ENCODE results near the gene ADORA1. TPM values are rescaled to one million over a fixed set of nuclear protein-coding genes. Genes with fewer than 3 reads are reported as not detected.

The ADORA1 gene
- total RNA-seq, 2 experiments from 2014 or later: not detected

DNA sequence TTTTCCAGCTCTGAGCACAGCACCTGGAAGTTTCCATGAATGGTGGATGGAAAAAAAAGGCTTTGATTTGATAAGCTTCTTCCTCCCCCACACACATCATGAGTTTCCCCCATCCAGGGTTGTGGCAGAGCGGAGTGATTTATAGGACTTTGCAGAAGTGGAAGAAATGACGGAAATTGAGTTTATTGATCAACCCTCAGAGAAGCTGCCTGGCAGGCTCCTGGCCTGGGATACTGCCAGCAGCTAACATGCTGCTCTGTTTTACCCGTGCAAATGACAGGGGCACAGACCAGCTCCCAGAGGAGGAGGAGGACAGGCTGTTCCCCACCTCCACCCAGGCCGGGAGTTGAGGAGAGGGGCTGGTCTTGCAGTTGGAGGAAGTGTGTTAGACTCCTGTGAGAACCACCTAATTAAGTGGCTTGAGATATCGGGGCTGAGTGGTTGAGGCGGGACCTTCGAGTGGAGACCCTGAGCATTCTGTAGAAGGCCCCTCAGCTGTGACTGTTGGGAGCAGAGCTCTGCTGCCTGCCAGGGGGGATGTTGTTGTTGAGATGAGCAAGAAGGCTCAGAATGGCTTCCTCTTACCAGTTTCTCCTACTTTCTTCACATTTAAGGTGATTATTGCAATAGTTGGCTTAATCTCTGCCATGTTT, 21.8 kb downstream of the ADORA1 start:
- Histone ChIP-seq H3K4me1 (ENCODE audit: insufficient read depth, low read length) (no peaks in the 10 kb centered on the region), H3K27ac (ENCODE audit: low read depth in 1 of 2, low read length in 2 of 2) (no peak overlapping the region), H3K36me3 (ENCODE audit: insufficient read depth, low read length) (no peaks in the 10 kb centered on the region), H3K4me3 (ENCODE audit: low read length) (no peak overlapping the region), H3K9me3 (ENCODE audit: control insufficient read depth in 1 of 2, insufficient read depth in 1 of 2, low read length in 2 of 2) (no peaks in the 10 kb centered on the region), H3K27me3 (ENCODE audit: control insufficient read depth in 1 of 2, insufficient read depth in 2 of 2, low read length in 2 of 2) (no peaks in the 10 kb centered on the region)
- no peaks in the 10 kb centered on the region for H3K9me3 Mint-ChIP-seq
- ATAC-seq (ENCODE audit: poor library complexity): no peak
- CTCF ChIA-PET: no interaction called here
- intact Hi-C loops (cut with DNase I, micrococcal nuclease): no loop called here
- no peak overlapping the region for H3K27ac Mint-ChIP-seq
- TF ChIP-seq, protein P1, sequence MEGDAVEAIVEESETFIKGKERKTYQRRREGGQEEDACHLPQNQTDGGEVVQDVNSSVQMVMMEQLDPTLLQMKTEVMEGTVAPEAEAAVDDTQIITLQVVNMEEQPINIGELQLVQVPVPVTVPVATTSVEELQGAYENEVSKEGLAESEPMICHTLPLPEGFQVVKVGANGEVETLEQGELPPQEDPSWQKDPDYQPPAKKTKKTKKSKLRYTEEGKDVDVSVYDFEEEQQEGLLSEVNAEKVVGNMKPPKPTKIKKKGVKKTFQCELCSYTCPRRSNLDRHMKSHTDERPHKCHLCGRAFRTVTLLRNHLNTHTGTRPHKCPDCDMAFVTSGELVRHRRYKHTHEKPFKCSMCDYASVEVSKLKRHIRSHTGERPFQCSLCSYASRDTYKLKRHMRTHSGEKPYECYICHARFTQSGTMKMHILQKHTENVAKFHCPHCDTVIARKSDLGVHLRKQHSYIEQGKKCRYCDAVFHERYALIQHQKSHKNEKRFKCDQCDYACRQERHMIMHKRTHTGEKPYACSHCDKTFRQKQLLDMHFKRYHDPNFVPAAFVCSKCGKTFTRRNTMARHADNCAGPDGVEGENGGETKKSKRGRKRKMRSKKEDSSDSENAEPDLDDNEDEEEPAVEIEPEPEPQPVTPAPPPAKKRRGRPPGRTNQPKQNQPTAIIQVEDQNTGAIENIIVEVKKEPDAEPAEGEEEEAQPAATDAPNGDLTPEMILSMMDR (IDR thresholded peaks at IDR 0.05): no peak
- POLR2A ChIA-PET: no interaction called here
- no peaks in the 10 kb centered on the region for H3K27me3 Mint-ChIP-seq
- no peak for DNase-seq
- H3K4me3 Mint-ChIP-seq: no peak overlapping the region
- H3K4me1 Mint-ChIP-seq (ENCODE audit: low read depth): no peaks in the 10 kb centered on the region
- H3K36me3 Mint-ChIP-seq (ENCODE audit: low read depth): no peaks in the 10 kb centered on the region

- Histone ChIP-seq H3K4me1 (ENCODE audit: insufficient read depth, low read length) (no peaks in the 10 kb centered on the region), H3K4me3 (ENCODE audit: low read length) (no peak overlapping the region), H3K27me3 (ENCODE audit: control insufficient read depth in 1 of 2, insufficient read depth in 2 of 2, low read length in 2 of 2) (no peaks in the 10 kb centered on the region), H3K9me3 (ENCODE audit: control insufficient read depth in 1 of 2, insufficient read depth in 1 of 2, low read length in 2 of 2) (no peaks in the 10 kb centered on the region), H3K27ac (ENCODE audit: low read depth in 1 of 2, low read length in 2 of 2) (no peak overlapping the region), H3K36me3 (ENCODE audit: insufficient read depth, low read length) (no peaks in the 10 kb centered on the region)
- Mint-ChIP-seq H3K4me3 (no peak overlapping the region), H3K9me3 (no peaks in the 10 kb centered on the region), H3K36me3 (ENCODE audit: low read depth) (no peaks in the 10 kb centered on the region), H3K4me1 (ENCODE audit: low read depth) (no peaks in the 10 kb centered on the region), H3K27me3 (peaks cover 5% of the 10 kb centered on the region), H3K27ac (no peak overlapping the region)
- ChIA-PET CTCF (no interaction called here), POLR2A (no interaction called here)
- no peak for DNase-seq
- TF ChIP-seq, protein P1 (IDR thresholded peaks at IDR 0.05): no peak
- no peak for ATAC-seq (ENCODE audit: poor library complexity)
- intact Hi-C loops (cut with DNase I, micrococcal nuclease): no loop called here
Measured at GRCh38 chr1:203150511-203151297, 23.2 kb downstream of the ADORA1 start.

- intact Hi-C loops (cut with DNase I, micrococcal nuclease): no loop called here
- H3K4me1 ChIP-seq (ENCODE audit: insufficient read depth, low read length): no peaks in the 10 kb centered on the region
- H3K27me3 Mint-ChIP-seq: peaks cover 10% of the 10 kb centered on the region
- H3K9me3 Mint-ChIP-seq: no peaks in the 10 kb centered on the region
- H3K9me3 ChIP-seq (ENCODE audit: control insufficient read depth in 1 of 2, insufficient read depth in 1 of 2, low read length in 2 of 2): no peaks in the 10 kb centered on the region
- no peak overlapping the region for H3K4me3 Mint-ChIP-seq
- no peak overlapping the region for H3K27ac Mint-ChIP-seq
- ChIA-PET CTCF (no interaction called here), POLR2A (no interaction called here)
- DNase-seq (no peak), ATAC-seq (ENCODE audit: poor library complexity) (no peak)
- no peak overlapping the region for H3K27ac ChIP-seq (ENCODE audit: low read depth in 1 of 2, low read length in 2 of 2)
- H3K36me3 ChIP-seq (ENCODE audit: insufficient read depth, low read length): no peaks in the 10 kb centered on the region
- H3K4me3 ChIP-seq (ENCODE audit: low read length): no peak overlapping the region
- H3K4me1 Mint-ChIP-seq (ENCODE audit: low read depth): no peaks in the 10 kb centered on the region
- TF ChIP-seq, protein P1 (IDR thresholded peaks at IDR 0.05): no peak
- no peaks in the 10 kb centered on the region for H3K27me3 ChIP-seq (ENCODE audit: control insufficient read depth in 1 of 2, insufficient read depth in 2 of 2, low read length in 2 of 2)
- no peaks in the 10 kb centered on the region for H3K36me3 Mint-ChIP-seq (ENCODE audit: low read depth)
Measured at GRCh38 chr1:203151362-203152157, 24.0 kb downstream of the ADORA1 start.
